Loucy (cell line): Measurements from ENCODE around the gene ELMO1.

Experiments used
- CTCF ChIP-seq: fragments of 200-600 bp; sonication (generic); conservative IDR thresholded peaks from 2 replicates; pipeline ENCODE4 v1.5.1; 2014; ENCODE audit warnings: mild to moderate bottlenecking, antibody characterized with exemption, low read length
- EZH2phosphoT487 ChIP-seq: fragments of 200-600 bp; IDR thresholded peaks from 2 replicates; pipeline ENCODE4 v1.6.1; 2018; ENCODE audit warnings: antibody characterized with exemption, mild to moderate bottlenecking, moderate library complexity, borderline replicate concordance

DNA sequence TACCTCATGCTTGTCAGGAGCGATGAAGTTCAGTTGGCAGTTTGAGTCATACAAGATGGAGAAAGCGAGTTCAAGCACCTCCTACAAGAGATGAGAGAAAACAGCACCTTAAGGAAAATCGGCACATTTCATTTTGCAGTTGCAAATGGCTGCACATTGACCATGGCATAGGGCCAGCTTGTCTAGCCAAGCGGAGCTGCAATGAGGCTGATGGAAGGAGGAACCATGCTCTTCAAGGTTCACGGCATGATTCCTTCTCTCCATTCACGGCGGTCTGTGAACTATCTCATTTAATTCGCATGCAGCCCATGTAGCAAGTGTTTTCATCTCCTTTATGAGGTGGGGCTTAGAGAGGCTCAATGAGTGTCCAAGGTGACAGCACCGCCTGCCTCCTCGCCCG, 587.0 kb downstream of the ELMO1 start:
- TF ChIP-seq CTCF (no peak), EZH2phosphoT487 (no peak)
